ENCODE results near the gene ZNG1E. TPM values are rescaled to one million over a fixed set of nuclear protein-coding genes. Genes with fewer than 3 reads are reported as not detected.
"Not testable (repeated sequence)": the region's sequence is repeated elsewhere in the genome, so short reads cannot be mapped to it uniquely, and the experiment has no call there.

ZNG1E gene
- 53.3 and 60.7 TPM in 2 replicates for total RNA-seq

GRCh38 chr9:65675589-65676021 is at the start of gene ZNG1E:
ZNG1E (plus strand) TSS chr9:65675928; CDS start chr9:65675977, 49 bp downstream.
- H3K27me3 Mint-ChIP-seq; H3K4me1 Mint-ChIP-seq; H3K9me3 Mint-ChIP-seq; H3K36me3 Mint-ChIP-seq (ENCODE audit: low read depth); intact Hi-C loops (cut with micrococcal nuclease): not testable (repeated sequence)
- DNase-seq: peak; percentile 90
- Mint-ChIP-seq H3K4me3 (peak within 1 kb of the TSS; percentile 82), H3K27ac (peak within 1 kb of the TSS; percentile 82)

GRCh38 chr9:65673579-65673978 is 2.1 kb upstream of the ZNG1E start:
- peak; percentile 58 for DNase-seq
- not testable (repeated sequence) for H3K36me3 Mint-ChIP-seq (ENCODE audit: low read depth); H3K9me3 Mint-ChIP-seq

GRCh38 chr9:65675018-65675417 is 710 bp upstream of the ZNG1E start:
- H3K36me3 Mint-ChIP-seq (ENCODE audit: low read depth); intact Hi-C loops (cut with micrococcal nuclease); H3K4me1 Mint-ChIP-seq; H3K27me3 Mint-ChIP-seq; H3K9me3 Mint-ChIP-seq: not testable (repeated sequence)
- peak; percentile 61 for DNase-seq
- peak overlapping the region; percentile 31 for H3K27ac Mint-ChIP-seq
- H3K4me3 Mint-ChIP-seq: peak overlapping the region; percentile 61

More at GRCh38 chr9:65673579-65673978, 2.1 kb upstream of the ZNG1E start:
- H3K27me3 Mint-ChIP-seq; H3K4me1 Mint-ChIP-seq; intact Hi-C loops (cut with micrococcal nuclease); H3K27ac Mint-ChIP-seq; H3K4me3 Mint-ChIP-seq: not testable (repeated sequence)

DNA sequence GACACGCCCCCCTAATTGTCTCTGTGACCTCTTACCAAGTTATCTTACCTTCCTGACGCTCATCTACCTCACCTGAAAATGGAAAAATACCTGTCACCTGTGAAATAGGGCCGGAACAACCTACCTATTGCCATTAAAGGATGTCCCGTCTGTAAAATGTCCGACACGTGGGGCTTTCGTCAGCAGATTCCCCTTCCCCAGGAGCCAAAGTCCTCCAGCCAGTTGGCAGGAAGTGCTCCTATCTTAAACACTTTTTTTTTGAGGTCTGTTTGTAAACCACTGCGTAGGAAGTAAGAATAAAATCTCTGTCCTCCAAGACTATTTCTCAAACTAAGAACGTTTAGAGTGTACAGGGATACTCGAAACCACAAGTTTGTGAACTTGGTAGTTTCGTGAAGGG is 661 bp downstream of the ZNG1E start:
- Mint-ChIP-seq H3K4me3 (peak overlapping the region; percentile 82), H3K27ac (peak overlapping the region; percentile 82)
- DNase-seq: peak; percentile 75
- intact Hi-C loops (cut with micrococcal nuclease); H3K4me1 Mint-ChIP-seq; H3K36me3 Mint-ChIP-seq (ENCODE audit: low read depth); H3K9me3 Mint-ChIP-seq; H3K27me3 Mint-ChIP-seq: not testable (repeated sequence)

DNA sequence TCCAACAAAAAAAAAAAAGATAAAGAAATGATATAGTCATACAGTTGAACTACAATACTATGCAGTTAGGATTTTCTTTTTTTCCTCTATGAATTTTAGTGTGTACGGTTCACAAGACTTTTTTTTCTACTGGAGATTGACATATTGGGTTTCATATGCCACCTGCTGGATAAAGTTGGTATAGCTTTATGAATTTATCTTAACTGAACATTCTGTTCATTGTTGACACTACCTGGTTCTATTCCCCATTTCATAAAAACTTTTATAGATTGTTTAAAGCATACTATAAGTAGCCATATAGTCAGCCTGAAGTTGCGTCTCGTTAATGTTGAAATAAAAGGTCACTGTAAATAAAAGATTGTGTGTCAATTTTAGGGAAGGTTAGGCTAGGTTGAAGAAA is 2.8 kb downstream of the ZNG1E start:
- intact Hi-C loops (cut with micrococcal nuclease); H3K27me3 Mint-ChIP-seq; H3K36me3 Mint-ChIP-seq (ENCODE audit: low read depth); DNase-seq; H3K4me1 Mint-ChIP-seq; H3K4me3 Mint-ChIP-seq; H3K27ac Mint-ChIP-seq; H3K9me3 Mint-ChIP-seq: not testable (repeated sequence)

GRCh38 chr9:65703550-65703949 is 27.8 kb downstream of the ZNG1E start:
- peak; percentile 19 for DNase-seq
- intact Hi-C loops (cut with micrococcal nuclease); H3K36me3 Mint-ChIP-seq (ENCODE audit: low read depth): not testable (repeated sequence)

DNA sequence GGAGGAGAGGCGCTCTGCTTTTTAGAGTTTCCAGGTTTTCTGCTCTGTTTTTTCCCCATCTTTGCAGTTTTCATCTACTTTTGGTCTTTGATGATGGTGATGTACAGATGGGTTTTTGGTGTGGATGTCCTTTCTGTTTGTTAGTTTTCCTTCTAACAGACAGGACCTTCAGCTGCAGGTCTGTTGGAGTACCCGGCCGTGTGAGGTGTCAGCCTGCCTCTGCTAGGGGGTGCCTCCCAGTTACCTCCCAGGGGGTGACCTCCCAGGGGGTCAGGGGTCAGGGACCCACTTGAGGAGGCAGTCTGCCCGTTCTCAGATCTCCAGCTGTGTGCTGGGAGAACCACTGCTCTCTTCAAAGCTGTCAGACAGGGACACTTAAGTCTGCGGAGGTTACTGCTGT is 38.7 kb downstream of the ZNG1E start:
- intact Hi-C loops (cut with micrococcal nuclease); H3K4me3 Mint-ChIP-seq; H3K4me1 Mint-ChIP-seq; H3K27me3 Mint-ChIP-seq; H3K9me3 Mint-ChIP-seq; DNase-seq; H3K27ac Mint-ChIP-seq; H3K36me3 Mint-ChIP-seq (ENCODE audit: low read depth): not testable (repeated sequence)

More at GRCh38 chr9:65703550-65703949, 27.8 kb downstream of the ZNG1E start:
- not testable (repeated sequence) for H3K4me3 Mint-ChIP-seq, H3K27me3 Mint-ChIP-seq, H3K27ac Mint-ChIP-seq, H3K9me3 Mint-ChIP-seq, H3K4me1 Mint-ChIP-seq

GRCh38 chr9:65737096-65737564 is 61.4 kb downstream of the ZNG1E start, which contains the start of gene FOXD4L4:
FOXD4L4 (plus strand) TSS chr9:65737146; CDS start chr9:65737146, 0 bp downstream.
- H3K4me1 Mint-ChIP-seq; H3K9me3 Mint-ChIP-seq; H3K36me3 Mint-ChIP-seq (ENCODE audit: low read depth); intact Hi-C loops (cut with micrococcal nuclease); H3K27ac Mint-ChIP-seq: not testable (repeated sequence)
- Mint-ChIP-seq H3K27me3 (peaks cover 12% of the 10 kb centered on the region), H3K4me3 (peak within 1 kb of the TSS; percentile 58)
- peak; percentile 58 for DNase-seq

GRCh38 chr9:65738133-65738532 is 62.4 kb downstream of the ZNG1E start:
- DNase-seq; H3K36me3 Mint-ChIP-seq (ENCODE audit: low read depth); H3K4me1 Mint-ChIP-seq; H3K4me3 Mint-ChIP-seq; H3K9me3 Mint-ChIP-seq; H3K27ac Mint-ChIP-seq; intact Hi-C loops (cut with micrococcal nuclease): not testable (repeated sequence)
- H3K27me3 Mint-ChIP-seq: peaks cover 12% of the 10 kb centered on the region

Other genes starting within 250 kb of the ZNG1E start
- gene FOXD4L4, start 61.2 kb downstream of the ZNG1E start, total RNA-seq: not detected in 2 replicates

Measured in activated CD4-positive, alpha-beta T cell treated with anti-CD3 and anti-CD28 coated beads, Interleukin-2, amount 10 ng/mL, durations not matched to agents 24 days and 14 days (primary cell).